ENCODE data around the gene STAC3. TPM values are rescaled to one million over a fixed set of nuclear protein-coding genes. Genes with fewer than 3 reads are reported as not detected.

STAC3 gene
- total and polyA plus RNA-seq, 2 of the 13 experiments (the other 11 are each of a cell fraction or from before 2014, with no cell fraction given), result 0.18 to 0.22 TPM

GRCh38 chr12:57250541-57250940, 446 bp downstream of the STAC3 start:
- ChIA-PET POLR2A (no interaction called here), CTCF (ENCODE audit: low intra/inter-chr PET ratio, low total read pairs) (no interaction called here)

GRCh38 chr12:57248934-57249742, 1.8 kb downstream of the STAC3 start:
- ATAC-seq, result no peak
- CTCF ChIA-PET (ENCODE audit: low intra/inter-chr PET ratio, low total read pairs), result no interaction called here
- POLR2A ChIA-PET, result no interaction called here
- Histone ChIP-seq H3K9ac (ENCODE audit: insufficient read depth, low read depth, low read length) (no peak overlapping the region), H3K79me2 (ENCODE audit: insufficient read depth, low read length) (no peaks in the 10 kb centered on the region), H3K4me2 (ENCODE audit: low read depth, low read length) (no peak overlapping the region), H3K36me3 (replicated peaks in 1 of 2; ENCODE audit: control insufficient read depth in 1 of 2, insufficient read depth in 2 of 2, low read length in 2 of 2) (no peaks in the 10 kb centered on the region), H3K27ac (ENCODE audit: extremely low read length, insufficient read depth, low read length) (no peak overlapping the region), H3K9me3 (ENCODE audit: low read length) (no peaks in the 10 kb centered on the region), H2AFZ (ENCODE audit: low read length) (no peak overlapping the region), H4K20me1 (ENCODE audit: insufficient read depth, low read length) (no peaks in the 10 kb centered on the region), H3K27me3 (ENCODE audit: control insufficient read depth in 1 of 2, insufficient read depth in 2 of 2, low read length in 2 of 2) (peaks cover 1 to 10% of the 10 kb centered on the region in 2 experiments; a peak in 2 of 5 replicates), H3K4me3 (replicated peaks in 1 of 3; ENCODE audit: insufficient read depth in 1 of 3, low read depth in 2 of 3, low read length in 3 of 3) (no peak overlapping the region), H3K4me1 (ENCODE audit: insufficient read depth, low read length) (peaks cover 12% of the 10 kb centered on the region; the same call in 1 of the 2 replicates)
- DNase-seq (ENCODE audit: low spot score), result no peak
- 59% methylated on average over 7 of the region's 7 CpGs for WGBS (ENCODE audit: low lambda C conversion rate)
- intact Hi-C loops (cut with micrococcal nuclease; ENCODE audit: unreplicated experiment) (no loop called here), in situ Hi-C loops (cut with HindIII; ENCODE audit: extremely low pct_ligation_motif_present, low pct_unique_long_range_greater_than_20kb) (no loop called here)
- no TSS peak for BruUV-seq (replicated peaks)
- no peak for FAIRE-seq
- TF ChIP-seq TBX3 (IDR thresholded peaks at IDR 0.05; ENCODE audit: borderline replicate concordance), result no peak
- no peak for TF ChIP-seq ZNF207 (IDR thresholded peaks at IDR 0.05; ENCODE audit: borderline replicate concordance)
- no peak for TF ChIP-seq CEBPZ (IDR thresholded peaks at IDR 0.05; ENCODE audit: low read length)
- TF ChIP-seq ZNF670 (CRISPR knock-in tag; IDR thresholded peaks at IDR 0.05; ENCODE audit: borderline replicate concordance), result no peak
- no peak for TF ChIP-seq HHEX (CRISPR knock-in tag; IDR thresholded peaks at IDR 0.05)
- no peak for TF ChIP-seq SOX13 (IDR thresholded peaks at IDR 0.05)
- no peak for TF ChIP-seq SOX13 (CRISPR knock-in tag; conservative IDR thresholded peaks at IDR 0.05 in 1 of 2, IDR thresholded peaks at IDR 0.05 in 1 of 2)
- TF ChIP-seq FOXK2 (IDR thresholded peaks at IDR 0.05), result no peak

More at GRCh38 chr12:57250541-57250940, 446 bp downstream of the STAC3 start:
- no peak for FAIRE-seq
- Histone ChIP-seq H2AFZ (ENCODE audit: low read length) (no peak overlapping the region), H3K4me2 (ENCODE audit: low read depth, low read length) (no peak overlapping the region), H3K36me3 (replicated peaks in 1 of 2; ENCODE audit: control insufficient read depth in 1 of 2, insufficient read depth in 2 of 2, low read length in 2 of 2) (peaks cover 0 to 1% of the 10 kb centered on the region in 2 experiments; a peak in 1 of 5 replicates), H3K4me1 (ENCODE audit: insufficient read depth, low read length) (peaks cover 3% of the 10 kb centered on the region; the same call in 1 of the 2 replicates), H4K20me1 (ENCODE audit: insufficient read depth, low read length) (no peaks in the 10 kb centered on the region), H3K9ac (ENCODE audit: insufficient read depth, low read depth, low read length) (no peak overlapping the region), H3K79me2 (ENCODE audit: insufficient read depth, low read length) (no peaks in the 10 kb centered on the region), H3K27me3 (ENCODE audit: control insufficient read depth in 1 of 2, insufficient read depth in 2 of 2, low read length in 2 of 2) (no peaks in the 10 kb centered on the region), H3K27ac (ENCODE audit: extremely low read length, insufficient read depth, low read length) (no peak overlapping the region), H3K9me3 (ENCODE audit: low read length) (no peaks in the 10 kb centered on the region), H3K4me3 (replicated peaks in 1 of 3; ENCODE audit: insufficient read depth in 1 of 3, low read depth in 2 of 3, low read length in 3 of 3) (no peak overlapping the region)
- intact Hi-C loops (cut with micrococcal nuclease; ENCODE audit: unreplicated experiment), result no loop called here
- no peak for DNase-seq (ENCODE audit: low spot score)
- 82% methylated on average over 3 of the region's 3 CpGs for WGBS (ENCODE audit: low lambda C conversion rate)
- no TSS peak for BruUV-seq (replicated peaks)
- in situ Hi-C loops (cut with HindIII; ENCODE audit: extremely low pct_ligation_motif_present, low pct_unique_long_range_greater_than_20kb), result no loop called here
- TF ChIP-seq ZNF639 (CRISPR knock-in tag; conservative IDR thresholded peaks at IDR 0.05), result no peak
- ATAC-seq, result no peak
